Mucosa of stomach (tissue), 1 donor: Measurements from ENCODE around the gene CACNA1A.

Experiments
- H3K27me3 ChIP-seq: one replicate; pipeline ENCODE4 v1.7.0; 2013; ENCODE audit warnings: mild to moderate bottlenecking, low read length; ENCODE audit not compliant: control insufficient read depth, insufficient read depth
- H3K36me3 ChIP-seq: one replicate; pipeline ENCODE4 v1.7.0; 2013; ENCODE audit warnings: low read length; ENCODE audit not compliant: control insufficient read depth, insufficient read depth
- H3K4me1 ChIP-seq: one replicate; pipeline ENCODE4 v1.7.0; 2013; ENCODE audit warnings: mild to moderate bottlenecking, low read length; ENCODE audit not compliant: control insufficient read depth, insufficient read depth
- H3K4me3 ChIP-seq: one replicate; pipeline ENCODE4 v1.7.0; 2013; ENCODE audit warnings: low read length
- H3K9ac ChIP-seq: one replicate; pipeline ENCODE4 v1.7.0; 2013; ENCODE audit warnings: mild to moderate bottlenecking, low read length, moderate library complexity
- H3K9me3 ChIP-seq: one replicate; pipeline ENCODE4 v1.7.0; 2013; ENCODE audit warnings: mild to moderate bottlenecking, low read length, moderate library complexity; ENCODE audit not compliant: control insufficient read depth
- donor health status: Pancreatic carcinoma.

CACNA1A gene

DNA sequence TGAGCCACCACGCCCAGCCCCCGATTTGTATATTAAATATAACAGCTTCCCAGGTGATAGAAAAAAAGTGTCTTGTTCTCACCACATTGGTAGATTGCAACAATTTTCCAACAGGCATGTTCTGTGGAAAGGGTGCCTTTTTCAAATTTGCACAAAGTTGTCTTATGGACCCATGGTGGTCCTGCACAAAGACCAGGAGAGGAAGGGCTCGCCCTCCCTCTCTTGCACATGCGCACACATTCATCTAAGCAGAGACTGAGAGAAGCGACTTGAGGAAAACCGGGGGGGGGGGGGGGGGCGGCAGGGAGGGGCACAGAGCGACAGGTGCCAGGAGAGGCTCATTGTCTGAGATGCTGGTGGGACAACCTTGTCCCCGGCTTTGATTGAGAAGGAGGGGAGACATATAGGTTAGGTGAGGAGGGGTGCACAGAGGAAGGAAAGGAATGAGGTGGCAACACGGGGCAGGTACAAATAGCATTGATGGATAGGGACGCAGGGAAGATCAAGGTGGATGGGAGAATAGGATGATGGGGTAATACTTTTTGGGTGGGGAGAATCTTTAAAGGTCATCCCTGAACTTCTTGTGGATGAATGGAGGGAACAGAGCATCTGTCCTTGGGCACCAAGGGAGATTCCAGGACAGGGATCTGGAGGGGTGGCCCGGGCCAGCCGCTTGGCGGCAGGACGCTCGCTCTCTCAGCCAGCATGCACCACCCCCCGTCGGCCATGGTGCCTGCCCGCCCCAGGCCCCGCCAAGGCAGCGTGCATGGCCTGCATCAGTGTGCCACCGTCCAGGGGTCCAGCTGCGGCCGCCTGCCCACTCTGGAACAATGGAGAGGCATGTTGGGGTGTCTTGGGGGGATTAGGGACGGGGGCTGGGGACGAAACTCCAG lies 280.1 kb downstream of the CACNA1A start:
- Histone ChIP-seq H3K9ac (no peak overlapping the region), H3K4me1 (peaks cover under 1% of the 10 kb centered on the region), H3K4me3 (no peak overlapping the region), H3K9me3 (no peaks in the 10 kb centered on the region), H3K27me3 (peaks cover 2% of the 10 kb centered on the region), H3K36me3 (no peaks in the 10 kb centered on the region)

DNA sequence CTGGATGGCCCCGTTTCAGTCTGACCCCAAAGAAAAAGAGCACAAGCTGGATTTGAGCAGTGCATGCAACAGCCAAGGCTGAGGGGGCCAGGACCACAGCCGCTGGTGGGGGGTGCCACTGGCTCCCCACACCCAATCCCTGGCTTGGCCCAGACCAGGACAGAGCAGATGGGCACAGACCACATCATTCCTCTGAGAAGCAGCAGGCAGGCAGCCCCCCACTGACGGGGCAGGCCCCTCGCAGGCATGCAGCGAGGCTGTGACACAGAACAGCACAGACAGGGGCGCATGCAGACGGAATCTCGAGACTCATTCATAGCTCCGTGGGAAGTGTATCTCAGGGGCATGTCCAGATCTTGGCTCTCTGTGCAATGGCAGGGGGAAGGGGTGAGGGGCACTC lies 281.2 kb downstream of the CACNA1A start:
- Histone ChIP-seq H3K9me3 (no peaks in the 10 kb centered on the region), H3K9ac (no peak overlapping the region), H3K27me3 (peaks cover 2% of the 10 kb centered on the region), H3K4me3 (no peak overlapping the region), H3K4me1 (no peaks in the 10 kb centered on the region), H3K36me3 (no peaks in the 10 kb centered on the region)

DNA sequence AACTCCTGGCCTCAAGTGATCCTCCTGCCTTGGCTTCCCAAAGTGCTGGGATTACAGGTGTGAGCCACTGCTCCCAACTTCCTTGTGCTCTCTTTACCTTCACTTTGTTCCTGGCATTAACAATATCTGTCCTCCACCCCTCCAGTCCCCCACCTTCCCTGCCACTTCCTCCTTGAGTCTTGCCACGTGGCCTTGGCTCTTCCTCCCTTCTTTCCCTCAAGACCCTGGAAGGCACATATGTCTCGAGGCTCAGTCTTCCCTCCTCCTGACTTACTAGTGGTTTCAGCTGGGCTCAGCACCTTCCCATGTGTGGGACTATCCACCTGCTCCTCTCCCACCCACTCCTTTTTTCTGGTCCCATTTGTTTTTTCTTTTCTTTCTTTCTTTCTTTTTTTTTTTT lies 285.4 kb downstream of the CACNA1A start:
- Histone ChIP-seq H3K9ac (no peak overlapping the region), H3K36me3 (no peaks in the 10 kb centered on the region), H3K27me3 (no peaks in the 10 kb centered on the region), H3K4me3 (no peak overlapping the region), H3K9me3 (no peaks in the 10 kb centered on the region), H3K4me1 (no peaks in the 10 kb centered on the region)

DNA sequence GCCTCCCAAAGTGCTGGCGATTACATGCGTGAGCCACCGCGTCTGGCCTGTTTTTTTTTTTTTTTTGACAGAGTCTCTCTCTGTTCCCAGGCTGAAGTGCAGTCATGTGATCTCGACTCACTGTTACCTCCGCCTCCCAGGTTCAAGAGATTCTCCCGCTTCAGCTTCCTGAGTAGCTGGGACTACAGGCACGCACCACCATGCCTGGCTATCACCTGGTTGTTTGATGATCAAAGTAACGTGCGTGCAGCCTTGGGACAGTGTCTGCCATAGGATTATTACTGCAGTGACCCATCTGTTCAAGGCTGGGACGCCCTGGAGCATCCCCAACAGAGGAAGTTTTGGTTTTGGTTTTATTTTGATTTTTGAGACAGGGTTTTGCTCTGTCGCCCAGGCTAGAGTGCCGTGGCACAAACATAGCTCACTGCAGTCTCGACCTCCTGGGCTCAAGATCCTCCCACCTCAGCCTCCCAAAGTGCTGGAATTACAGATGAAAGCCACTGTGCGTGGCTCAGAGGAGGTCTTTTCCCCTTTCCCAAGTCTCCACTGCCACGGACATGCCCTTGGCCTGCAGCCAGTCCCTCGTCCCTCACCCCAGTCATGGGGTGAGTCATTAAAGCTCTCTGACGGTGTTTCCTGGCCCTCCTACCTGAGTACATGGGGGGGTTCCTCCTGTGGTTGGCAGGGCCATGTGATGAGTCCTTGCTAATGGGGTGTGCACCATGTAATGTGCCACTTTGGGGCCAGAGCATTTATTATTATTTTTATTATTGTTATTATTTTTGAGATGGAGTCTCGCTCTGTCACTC lies 290.5 kb downstream of the CACNA1A start:
- no peaks in the 10 kb centered on the region for H3K4me1 ChIP-seq
- no peaks in the 10 kb centered on the region for H3K36me3 ChIP-seq
- no peak overlapping the region for H3K9ac ChIP-seq
- H3K27me3 ChIP-seq: no peaks in the 10 kb centered on the region
- no peaks in the 10 kb centered on the region for H3K9me3 ChIP-seq
- no peak overlapping the region for H3K4me3 ChIP-seq

DNA sequence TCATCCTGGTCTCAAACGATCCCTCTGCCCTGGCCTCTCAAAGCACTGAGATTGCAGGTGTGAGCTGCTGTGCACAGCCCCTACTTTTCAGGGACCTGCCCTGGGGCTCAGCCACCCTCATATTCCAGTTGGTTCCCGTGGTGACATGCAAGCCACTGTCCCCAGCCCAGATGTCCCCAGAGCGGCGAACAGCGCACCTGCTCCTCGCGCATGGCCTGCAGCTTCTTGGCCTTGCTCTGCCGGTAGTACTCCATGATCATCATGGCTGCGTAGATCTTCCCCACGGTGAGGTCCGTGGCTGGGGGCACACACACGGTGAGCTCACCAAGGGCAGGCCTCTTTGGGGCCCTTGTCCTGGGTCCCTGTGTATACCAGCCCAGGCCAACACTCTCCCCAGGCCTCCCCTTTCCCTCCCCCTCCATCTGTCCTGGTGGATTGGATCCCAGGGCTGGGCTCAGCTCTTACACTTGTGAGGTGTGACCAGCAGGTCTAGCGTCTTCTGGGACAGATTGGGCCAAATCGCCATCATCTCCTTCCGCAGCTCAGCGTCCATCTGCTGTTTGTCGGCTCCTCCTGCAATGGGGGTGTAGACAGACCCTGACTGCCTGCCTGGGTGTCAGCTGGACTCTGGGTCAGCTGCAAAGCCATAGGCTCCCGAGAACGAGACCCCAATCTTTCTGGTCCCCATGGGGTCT lies 292.1 kb downstream of the CACNA1A start:
- Histone ChIP-seq H3K4me3 (no peak overlapping the region), H3K27me3 (no peaks in the 10 kb centered on the region), H3K9ac (no peak overlapping the region), H3K36me3 (no peaks in the 10 kb centered on the region), H3K4me1 (no peaks in the 10 kb centered on the region), H3K9me3 (no peaks in the 10 kb centered on the region)

DNA sequence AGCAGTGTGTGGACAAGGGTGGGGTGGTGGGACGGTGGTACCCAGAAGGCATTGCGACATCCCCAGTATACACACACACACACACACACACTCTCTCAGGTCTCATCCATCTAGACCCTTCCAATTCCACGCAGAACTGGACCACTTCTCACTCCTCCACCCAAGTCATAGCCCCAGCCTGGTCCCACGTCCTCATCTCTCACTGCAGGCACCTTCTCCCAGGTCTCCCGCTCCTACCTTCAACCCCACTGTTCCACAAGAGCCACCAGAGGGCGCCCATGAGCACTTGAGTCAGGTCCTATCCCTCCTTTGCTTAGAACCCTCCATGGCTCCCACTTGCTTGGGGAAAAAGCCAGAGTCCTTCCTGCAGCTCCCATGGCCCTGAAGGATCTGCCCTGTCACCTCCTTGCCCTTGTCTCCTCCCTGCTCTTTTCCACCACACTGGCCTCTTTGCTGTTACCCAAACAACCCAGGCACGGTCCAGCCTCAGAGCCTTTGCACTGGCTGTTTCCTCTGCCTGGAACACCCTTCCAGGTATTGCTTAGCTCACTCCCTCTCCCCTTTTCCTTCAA lies 293.4 kb downstream of the CACNA1A start:
- Histone ChIP-seq H3K27me3 (no peaks in the 10 kb centered on the region), H3K36me3 (no peaks in the 10 kb centered on the region), H3K9me3 (no peaks in the 10 kb centered on the region), H3K9ac (no peak overlapping the region), H3K4me1 (no peaks in the 10 kb centered on the region), H3K4me3 (no peak overlapping the region)

DNA sequence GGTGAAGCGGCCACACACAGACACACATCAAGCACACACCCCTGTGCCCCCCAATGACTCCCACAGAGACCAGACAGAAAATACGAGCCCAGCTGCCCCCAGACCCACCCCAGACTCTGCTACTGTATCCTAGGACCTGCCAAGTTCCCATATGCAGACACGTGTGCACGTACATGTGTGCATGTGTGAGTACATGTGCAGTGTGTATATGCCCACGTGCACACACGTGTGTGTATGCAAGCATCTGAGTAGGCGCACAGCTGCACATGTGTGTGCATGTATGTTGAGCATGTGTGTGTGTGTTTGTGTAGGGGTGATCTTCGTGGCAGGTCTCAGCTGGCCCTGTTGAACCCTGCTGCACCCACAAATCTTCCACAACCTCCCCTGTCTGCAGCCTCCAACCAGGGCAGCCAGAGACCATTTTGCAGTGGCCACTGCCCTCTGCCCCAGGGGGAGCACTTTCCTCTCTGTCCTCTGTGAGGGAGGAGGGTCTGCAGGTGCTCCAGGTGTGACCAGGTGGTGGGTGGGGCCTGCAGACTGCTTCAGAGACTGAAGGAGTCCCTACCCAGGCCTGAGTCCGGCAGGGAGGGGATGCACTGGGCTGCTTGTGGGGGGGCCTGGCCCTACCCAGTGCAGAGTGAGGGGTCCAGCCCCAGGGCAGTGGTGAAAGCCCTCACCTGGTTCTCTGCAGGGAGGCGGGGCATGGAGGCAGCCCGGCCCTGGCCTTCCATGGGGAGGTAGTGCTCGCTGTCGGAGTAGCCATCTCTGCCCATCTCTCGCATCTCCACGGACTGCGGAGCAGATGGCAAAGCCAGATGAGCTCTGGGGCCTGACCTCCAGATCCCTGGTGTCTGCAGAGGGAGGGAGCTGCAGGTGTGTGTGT lies 294.6 kb downstream of the CACNA1A start:
- no peaks in the 10 kb centered on the region for H3K36me3 ChIP-seq
- no peaks in the 10 kb centered on the region for H3K27me3 ChIP-seq
- no peak overlapping the region for H3K9ac ChIP-seq
- H3K9me3 ChIP-seq: no peaks in the 10 kb centered on the region
- H3K4me3 ChIP-seq: no peak overlapping the region
- no peaks in the 10 kb centered on the region for H3K4me1 ChIP-seq

DNA sequence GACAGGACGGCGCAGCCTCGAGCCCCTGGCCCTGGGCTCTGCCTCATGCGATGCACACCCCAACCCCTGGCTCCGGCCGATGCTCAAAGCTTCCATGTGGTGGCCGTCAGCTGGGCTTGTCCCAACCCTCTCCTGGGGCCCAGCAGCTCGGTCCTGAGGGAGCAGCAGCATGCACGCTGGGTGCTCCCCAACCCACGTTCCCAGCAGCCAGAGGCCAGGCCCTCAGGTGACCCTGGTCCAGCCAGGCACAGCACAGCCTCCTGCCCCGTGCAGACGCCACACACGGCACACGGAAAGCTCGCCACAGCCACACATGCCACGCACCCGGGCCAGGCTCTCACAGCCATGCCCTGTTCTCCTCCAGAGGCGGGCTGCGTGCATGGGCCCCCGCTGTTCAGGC lies 295.3 kb downstream of the CACNA1A start:
- H3K36me3 ChIP-seq: no peaks in the 10 kb centered on the region
- no peaks in the 10 kb centered on the region for H3K27me3 ChIP-seq
- no peaks in the 10 kb centered on the region for H3K9me3 ChIP-seq
- no peaks in the 10 kb centered on the region for H3K4me1 ChIP-seq
- H3K4me3 ChIP-seq: no peak overlapping the region
- no peak overlapping the region for H3K9ac ChIP-seq

DNA sequence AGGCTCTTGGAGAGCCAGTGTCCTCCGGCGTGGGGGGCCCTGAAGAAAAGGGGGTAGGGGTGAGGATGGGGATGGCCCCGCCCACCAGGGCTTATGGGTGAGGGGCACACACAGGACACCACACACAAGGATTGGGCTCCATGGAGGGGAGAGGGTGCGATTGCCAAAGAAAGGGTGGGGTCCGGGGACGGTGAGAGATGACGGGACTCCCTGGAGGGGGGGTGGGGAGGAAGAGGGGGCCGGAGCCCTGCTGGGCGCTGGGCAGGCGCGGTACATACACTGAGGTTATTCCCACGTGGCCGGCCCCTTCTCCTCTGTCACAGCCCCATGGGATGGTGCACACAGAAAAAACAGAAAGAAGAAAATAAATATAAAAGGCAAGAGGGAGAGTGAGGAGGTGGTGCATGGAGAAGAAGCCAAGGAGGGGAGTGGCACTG lies 295.9 kb downstream of the CACNA1A start:
- H3K4me3 ChIP-seq: no peak overlapping the region
- no peaks in the 10 kb centered on the region for H3K9me3 ChIP-seq
- no peaks in the 10 kb centered on the region for H3K36me3 ChIP-seq
- no peak overlapping the region for H3K9ac ChIP-seq
- no peaks in the 10 kb centered on the region for H3K4me1 ChIP-seq
- H3K27me3 ChIP-seq: no peaks in the 10 kb centered on the region

DNA sequence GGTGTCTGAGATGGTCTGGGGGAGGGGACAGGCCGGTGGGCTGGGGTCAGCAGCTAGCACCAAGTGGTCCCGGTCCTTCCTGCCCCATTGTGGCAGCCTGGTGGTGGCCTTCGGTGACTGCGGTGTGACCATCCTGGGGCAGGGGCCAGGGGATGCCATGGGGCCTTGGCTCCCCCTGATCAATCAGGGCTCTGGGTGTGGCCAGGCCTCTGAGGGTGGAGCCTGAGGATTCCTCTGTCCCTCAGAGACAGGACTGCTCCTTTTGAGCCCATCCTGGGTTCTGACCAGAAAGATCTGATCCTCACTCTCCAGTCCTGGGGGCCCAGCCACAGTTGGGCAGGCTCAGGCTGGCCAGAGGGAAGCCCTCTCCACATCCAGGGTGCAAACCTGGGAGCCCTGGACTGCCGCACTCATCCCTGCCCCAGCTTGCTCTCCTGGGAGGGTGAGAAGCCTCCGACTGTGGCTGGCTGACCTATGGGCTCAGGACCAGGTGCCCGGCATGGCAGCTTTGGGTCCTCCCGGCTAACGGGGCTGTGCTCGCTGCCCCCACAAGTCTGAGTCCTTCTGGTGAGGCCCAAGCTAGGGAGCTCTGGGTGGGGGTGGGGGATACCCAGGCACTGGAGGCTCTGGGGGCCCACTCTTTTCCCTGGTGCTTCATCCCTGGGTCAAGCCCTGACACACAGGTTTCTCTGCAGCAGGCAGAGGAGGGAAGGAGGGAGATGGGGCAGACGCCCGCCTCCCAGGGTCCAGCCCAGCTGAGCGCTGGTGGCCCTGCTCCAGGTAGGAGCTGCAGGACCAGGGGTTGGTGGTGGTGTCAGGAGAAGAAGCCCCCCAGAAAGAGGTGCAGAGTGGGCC lies 296.6 kb downstream of the CACNA1A start:
- Histone ChIP-seq H3K9ac (no peak overlapping the region), H3K4me1 (no peaks in the 10 kb centered on the region), H3K27me3 (no peaks in the 10 kb centered on the region), H3K36me3 (no peaks in the 10 kb centered on the region), H3K9me3 (no peaks in the 10 kb centered on the region), H3K4me3 (no peak overlapping the region)
